Nucleus accumbens (tissue), 56 donors: ENCODE measurements around the gene CCDC154.
"Not testable (repeated sequence)": the region's sequence is repeated elsewhere in the genome, so short reads cannot be mapped to it uniquely, and the experiment has no call there.

Experiments
- DNase-seq, 56 donors: peaks; one replicate each; lab custom pipeline; 2025; lab: John Stamatoyannopoulos, UW

Gene CCDC154, protein sequence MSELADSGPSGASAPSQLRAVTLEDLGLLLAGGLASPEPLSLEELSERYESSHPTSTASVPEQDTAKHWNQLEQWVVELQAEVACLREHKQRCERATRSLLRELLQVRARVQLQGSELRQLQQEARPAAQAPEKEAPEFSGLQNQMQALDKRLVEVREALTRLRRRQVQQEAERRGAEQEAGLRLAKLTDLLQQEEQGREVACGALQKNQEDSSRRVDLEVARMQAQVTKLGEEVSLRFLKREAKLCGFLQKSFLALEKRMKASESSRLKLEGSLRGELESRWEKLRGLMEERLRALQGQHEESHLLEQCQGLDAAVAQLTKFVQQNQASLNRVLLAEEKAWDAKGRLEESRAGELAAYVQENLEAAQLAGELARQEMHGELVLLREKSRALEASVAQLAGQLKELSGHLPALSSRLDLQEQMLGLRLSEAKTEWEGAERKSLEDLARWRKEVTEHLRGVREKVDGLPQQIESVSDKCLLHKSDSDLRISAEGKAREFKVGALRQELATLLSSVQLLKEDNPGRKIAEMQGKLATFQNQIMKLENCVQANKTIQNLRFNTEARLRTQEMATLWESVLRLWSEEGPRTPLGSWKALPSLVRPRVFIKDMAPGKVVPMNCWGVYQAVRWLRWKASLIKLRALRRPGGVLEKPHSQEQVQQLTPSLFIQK

DNA sequence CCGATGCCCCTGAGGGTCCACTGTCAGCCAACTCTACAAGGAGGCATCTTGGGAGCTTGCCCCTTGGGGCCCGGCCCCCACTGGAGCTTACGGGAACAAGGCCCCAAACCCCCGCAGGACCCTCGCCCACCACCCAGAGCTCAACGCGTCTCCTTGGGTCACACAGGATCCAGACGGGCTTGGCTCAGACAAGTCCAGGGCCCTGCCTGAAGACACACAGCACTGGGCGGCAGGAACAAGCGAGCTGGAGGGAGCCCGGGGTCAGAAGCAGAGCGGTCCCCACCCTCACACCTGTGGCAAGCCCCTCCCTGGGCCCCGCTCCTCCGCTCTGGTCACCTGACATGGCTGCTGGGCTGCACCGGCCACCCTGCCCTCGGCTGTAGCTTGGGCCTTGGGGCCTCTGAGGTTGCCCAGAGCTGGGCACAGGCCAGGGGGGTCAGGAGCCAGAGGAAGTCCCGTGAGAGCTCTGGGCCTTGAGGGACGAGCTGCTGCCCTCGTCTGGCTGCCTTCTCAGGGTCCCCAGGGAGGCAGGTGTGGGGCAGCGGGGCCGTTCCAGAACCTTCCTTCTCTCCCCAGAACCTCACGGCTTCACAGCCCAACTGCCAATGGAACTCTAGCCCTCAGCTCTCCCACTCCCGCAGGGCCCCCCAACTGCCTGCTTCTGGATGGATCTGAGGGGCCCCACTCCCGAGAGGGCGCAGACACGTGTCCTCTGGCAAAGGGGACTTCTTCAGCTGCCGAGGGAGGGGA lies at the start of gene CCDC154:
Gene CCDC154, minus strand, starts transcription at position 577 of the 750 bp plus-strand sequence. Its CDS starts 234 bp downstream, at position 343.
- DNase-seq: no peak

DNA sequence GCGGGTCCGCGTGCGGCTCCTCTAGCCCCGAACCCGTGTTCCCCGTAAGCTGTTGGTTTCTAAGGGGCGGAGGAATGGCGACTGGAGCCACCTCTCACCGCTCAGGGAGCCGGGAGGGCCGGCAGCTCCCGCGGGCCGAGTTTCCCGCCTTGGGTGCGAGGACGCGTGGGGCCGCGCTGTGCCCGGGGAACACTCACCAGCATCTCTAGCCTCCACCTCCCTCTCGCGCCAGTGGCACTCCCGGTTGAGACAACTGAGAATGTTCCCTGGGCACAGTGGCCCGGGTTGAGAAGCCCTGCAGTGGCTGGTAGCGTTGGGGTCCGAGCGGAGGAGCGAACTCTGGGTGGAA lies 49.4 kb upstream of the CCDC154 start:
- peak in 1 of 56 donors; percentile 31 for DNase-seq

DNA sequence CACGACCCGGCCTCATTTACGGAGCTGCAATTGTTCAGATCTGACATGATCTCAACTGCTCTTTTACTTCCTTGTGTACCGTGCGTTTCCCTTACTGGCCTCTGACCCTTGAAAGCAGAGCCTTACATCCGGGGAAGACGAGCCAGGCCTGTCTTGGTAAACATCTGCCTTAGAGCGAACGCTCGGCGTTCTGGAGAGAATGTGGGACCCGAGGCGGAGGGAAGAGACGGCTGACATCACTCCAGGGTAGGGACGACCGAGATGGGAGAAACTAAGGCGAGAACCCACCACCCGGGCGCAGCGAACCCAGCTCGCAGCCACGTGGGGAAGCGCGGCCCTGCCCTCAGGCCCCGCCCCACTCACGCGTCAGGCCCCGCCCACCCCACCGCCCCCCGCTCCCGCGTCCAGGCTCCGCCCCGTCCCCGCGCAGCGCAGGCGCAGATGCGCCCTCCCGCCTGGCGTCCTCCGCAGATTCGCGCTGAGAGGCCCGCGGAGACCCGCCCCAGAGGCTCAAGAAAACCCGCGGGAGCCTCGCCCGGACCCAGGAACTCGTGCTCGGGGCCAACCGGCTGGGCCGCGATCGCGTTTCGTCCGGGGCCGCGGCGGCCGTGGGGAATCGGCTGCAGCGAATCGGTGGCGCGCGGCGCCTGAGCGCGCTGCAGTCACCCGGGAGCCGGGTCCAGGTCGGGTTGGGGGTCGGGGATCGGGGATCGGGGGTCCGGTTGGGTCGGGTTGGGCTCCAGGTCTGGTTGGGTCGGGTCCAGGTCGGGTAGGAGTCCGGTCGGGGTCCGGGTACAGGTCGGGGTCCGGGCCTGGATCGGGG lies 48.8 kb upstream of the CCDC154 start, which contains the start of gene TELO2:
Gene TELO2, plus strand, starts transcription at position 438 of the 823 bp plus-strand sequence. CDS start 922 bp downstream, outside the sequence.
- peak in 54 of 56 donors; percentile 25 to 93 (median 77) for DNase-seq

DNA sequence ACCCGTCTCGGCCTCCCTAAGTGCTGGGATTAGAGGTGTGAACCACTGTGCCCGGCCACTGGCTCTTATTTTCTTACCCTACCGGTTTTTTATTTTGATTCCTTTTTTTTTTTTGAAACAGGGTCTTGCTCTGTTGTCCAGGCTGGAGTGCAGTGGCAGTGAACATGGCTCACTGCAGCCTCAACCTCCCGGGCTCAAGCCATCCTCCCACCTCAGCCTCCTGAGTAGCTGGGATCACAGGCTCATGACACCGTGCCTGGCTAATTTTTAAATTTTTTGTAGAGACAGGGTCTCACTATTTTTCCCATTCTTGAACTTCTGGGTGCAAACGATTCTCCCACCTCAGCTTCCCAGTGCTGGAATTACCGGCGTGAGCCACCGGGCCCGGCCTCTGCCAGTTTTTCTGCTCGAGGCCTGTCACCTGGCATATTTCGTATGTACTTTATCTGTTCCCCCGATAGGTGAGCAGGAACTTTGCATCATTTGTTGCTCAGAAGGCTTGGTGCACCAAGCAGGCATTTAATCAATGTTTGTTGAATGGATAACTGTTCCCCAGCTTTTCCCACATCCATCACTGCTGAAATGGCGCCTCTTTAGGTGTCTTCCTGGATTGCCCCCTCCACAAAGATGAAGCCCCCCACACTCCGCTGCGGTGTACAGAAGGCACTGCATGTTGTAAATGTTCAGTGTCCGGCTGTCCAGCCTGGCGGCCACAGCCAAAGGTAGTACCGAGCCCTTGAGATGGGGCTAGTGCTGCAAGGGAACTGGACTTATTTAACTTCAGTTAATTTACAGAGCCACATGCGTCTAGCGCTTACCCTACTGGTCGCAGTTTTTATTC lies 47.9 kb upstream of the CCDC154 start:
- peak in 1 of 56 donors; percentile 30 for DNase-seq

DNA sequence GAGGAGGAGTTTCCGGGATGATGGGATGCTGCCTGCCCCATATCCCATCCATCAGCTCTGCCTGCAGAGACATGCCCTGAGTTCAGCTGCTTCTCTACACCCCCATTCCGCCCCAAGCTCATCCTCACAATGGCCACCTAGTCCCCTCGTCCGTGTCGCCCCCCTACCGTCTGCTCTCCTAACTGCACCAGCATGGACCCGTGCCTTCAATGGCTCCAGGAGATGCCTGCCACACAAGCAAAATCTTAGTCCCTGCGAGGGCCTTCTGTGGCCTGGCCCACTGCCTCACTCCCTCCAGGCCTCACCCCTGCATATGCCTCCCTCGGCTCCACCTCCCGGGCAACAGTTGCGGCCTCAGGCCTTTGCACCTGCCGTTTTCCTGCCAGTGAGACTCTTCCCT lies 47.0 kb upstream of the CCDC154 start:
- DNase-seq: no peak

DNA sequence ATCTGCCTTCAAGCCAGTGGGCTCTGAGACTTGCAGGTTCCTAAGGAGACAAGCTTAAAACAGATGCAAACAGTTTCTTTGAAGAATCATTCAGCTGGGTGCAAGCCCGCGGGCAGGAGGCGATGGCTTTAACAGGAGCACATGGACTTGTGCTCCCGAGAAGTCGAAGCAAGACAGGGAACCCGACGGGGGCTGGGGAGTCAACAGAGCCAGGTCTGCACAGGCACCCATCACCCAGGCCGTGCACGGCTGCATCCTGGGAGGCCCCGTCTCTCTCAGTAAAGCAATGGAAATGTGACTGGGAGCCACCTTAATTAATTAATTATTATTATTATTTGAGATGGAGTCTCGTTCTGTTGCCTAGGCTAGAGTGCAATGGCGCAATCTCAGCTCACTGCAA lies 44.7 kb upstream of the CCDC154 start:
- no peak for DNase-seq

DNA sequence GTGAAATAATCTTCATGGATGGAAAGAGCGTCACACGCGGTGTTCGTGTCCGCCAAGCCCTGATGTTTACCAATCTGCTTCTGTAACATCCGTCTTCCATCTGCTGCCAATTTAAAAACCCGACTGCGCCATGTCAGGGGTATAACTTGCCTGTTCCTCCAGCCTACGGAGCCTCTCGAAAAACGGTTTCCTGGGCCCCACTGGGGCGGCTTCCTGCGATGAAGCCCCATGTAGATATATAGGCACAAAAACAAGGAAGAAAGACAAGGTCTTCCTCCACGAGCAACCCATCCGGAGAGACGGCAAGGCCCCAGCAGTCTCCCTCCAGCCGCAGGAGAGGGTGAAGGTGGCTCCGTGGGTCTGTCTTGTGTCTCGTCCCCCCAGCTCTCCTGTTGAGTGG lies 44.3 kb upstream of the CCDC154 start, which contains the start of gene PTX4:
Gene PTX4, minus strand, starts transcription at position 326 of the 400 bp plus-strand sequence. Its CDS starts 35 bp downstream, at position 291.
- DNase-seq: no peak

DNA sequence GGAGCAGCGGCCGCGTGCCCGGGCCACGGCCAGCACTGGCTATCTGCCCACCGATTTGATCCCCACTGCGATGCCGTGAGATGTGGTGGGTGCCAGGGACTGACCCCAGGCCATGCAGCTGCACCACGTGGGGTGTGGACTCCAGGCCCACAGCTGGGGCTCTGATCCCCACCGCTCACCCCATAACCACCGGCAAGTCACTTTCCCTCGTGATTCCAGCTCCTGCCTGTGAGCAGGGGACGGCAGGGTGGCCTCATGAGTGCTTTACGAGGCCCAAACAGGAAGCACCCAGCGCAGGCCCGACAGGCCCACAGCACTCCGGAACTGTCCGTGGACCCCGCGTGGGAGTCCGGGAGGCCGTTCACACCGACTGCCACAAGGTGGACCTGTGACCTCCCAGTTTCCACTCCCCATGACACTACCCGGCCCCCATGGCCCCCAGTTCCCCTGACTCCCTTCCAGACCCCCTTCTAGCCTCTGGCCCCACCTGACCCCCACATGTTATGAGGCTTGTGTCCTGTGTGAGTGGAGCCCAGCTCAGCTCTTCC lies 43.8 kb upstream of the CCDC154 start:
- DNase-seq: no peak

DNA sequence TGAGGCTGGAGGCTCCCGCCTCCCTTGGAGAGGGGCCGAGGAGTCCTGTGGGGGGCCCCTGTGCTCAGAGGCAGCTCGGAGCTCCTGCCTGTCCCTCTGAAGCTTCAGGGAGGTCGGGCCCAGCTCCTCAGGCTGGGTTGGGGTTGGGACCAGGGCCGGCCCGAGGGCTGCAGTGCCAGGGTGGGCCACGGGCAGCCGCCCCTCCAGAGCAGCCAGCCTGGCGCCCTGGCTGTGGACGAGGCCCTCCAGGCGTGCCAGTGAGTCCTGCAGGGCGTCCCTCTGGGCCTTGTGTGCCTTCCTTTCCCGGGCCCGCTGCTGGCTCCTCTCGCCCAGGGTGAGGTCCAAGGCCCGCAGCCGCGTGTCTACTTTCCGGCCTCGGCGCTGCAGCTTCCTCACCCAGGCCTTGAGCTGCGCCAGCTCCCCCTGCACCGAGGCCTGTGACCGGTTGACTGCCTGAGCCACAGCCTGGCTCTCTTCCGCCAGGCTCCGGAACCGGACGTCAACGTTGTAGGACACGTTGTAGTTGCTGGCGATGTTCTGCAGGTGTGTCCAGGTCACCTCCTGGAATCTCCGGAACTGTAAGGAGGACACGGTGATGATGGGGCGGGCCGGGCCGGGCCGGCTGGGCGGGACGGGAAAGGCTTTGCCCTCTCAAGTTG lies 43.2 kb upstream of the CCDC154 start:
- DNase-seq: no peak

DNA sequence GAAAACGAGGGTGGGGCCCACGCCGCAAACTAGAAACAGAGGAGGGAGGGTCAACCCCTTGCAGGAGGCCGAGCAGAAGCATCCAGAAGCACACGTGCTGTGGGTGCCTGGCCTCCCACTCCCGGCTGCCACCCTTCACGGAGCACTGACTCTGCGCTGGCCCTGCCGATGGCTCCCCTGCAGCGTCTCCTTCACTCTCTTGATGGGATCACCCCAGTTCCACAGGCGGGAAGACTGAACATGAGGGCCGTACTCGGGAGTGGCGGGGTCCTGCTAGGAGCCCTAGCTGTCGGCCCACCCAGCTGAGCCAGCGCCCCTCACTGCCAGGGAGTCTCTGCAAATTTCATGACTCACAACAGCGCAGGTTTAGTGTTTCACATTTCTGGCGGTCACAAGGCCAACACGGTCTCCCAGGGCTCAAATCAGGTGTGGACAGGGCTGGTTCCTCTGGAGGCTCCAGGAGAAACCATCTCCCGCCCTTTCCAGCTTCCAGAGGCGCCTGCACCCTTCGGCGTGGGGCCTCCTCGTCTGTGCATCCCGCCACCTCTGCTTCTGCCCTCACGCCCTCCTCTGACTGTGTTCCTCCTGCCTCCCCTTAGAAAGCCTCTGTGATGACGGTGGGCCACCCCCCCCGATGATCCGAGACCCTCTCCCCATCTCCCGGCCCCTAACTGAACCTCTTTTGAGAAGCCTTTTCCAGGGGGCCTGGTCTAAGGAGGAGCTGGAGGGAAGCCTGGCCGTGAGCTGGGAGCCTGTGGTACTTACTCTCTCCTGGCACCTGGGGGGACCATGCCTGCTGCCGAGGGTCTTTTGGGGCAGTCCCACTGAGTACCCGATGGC lies 42.4 kb upstream of the CCDC154 start:
- no peak for DNase-seq

DNA sequence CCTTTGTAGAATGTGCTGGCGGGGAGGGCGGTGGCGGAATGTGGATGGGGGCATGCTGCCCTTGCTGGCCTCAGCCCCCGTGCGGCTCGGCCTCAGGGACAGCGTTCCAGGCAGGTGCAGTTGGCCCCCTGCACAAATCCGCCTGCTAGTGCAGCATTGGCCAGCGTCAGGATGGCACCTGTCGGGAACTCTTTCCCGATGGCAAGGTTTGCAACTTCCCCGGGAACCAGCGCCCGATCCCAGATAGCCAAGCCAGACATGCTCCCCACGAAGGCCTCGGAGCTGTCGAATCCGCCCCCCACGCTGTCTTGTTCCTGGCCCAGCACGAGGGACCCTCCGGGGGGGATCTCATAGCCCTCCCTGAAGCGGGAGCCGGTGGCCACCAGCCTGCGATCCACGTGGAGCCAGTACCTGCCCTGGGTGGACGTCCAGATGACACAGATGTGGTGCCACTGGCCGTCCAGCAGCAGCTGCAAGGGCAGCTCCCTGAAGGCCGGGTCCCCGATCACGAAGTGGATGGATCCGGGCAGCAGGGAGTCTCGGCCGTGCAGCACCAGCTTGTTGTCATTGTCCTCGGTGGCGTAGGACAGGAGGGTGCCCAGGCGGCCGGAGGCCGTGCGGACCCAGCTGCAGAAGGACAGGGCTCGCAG lies 41.6 kb upstream of the CCDC154 start:
- no peak for DNase-seq

DNA sequence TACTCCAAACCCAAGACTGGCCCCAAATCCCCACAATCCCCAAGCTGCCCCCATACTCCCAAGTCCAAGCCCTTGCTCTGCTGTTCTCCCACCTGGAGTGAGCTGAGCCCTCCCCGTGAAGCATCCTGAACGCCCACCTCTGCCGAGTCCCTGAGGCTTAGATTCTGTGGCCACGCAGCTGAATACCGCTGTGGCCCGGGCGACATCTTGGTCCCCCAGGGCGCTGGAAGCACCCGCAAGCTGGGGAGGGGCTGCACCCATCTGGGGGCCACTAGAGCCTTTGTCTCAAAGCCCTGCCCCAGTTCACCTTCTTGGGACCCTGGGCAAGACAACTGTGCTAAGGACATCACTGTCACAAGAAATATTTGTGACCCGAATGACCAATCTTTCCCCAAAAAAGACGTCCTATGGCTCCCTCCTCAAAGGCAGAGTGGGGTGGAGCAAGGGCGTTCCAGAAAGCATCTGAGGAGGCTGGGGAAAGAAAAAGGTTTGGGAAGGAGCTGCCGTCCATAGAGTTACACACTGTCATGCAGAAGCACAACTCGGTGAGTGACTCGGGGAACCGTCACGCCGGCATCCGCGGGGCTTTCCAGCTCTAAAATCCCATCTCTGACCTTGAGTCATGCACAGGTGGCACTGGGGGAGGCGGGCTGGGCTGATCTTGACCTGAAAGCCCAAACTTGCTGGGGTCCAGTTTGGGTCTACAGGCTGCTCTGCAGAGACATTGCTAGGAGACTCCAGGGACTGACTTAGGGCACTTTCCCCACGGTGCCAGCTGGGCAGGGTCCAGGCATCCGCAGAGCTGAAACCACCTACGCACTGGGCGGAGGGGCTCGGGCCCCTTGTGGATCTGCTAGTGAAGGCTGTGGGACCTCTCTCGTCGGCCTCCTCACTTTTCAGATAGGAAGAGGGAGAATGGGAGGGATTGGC lies 37.8 kb upstream of the CCDC154 start:
- no peak for DNase-seq

DNA sequence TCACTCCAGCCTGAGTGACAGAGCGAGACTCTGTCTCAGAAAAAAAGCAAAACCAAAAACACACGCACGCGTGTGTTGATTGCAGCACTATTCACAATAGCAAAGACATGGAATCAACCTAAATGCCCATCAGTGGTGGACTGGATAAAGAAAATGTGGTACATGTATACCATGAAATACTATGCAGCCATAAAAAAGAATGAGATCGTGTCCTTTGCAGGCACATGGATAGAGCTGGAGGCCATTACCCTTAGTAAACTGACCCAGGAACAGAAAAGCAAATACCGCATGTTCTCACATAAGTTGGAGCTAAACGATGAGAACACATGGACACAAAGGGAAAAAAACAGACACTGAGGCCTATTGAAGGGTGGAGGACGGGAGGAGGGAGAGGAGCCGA lies 34.6 kb upstream of the CCDC154 start:
- not testable (repeated sequence) for DNase-seq

DNA sequence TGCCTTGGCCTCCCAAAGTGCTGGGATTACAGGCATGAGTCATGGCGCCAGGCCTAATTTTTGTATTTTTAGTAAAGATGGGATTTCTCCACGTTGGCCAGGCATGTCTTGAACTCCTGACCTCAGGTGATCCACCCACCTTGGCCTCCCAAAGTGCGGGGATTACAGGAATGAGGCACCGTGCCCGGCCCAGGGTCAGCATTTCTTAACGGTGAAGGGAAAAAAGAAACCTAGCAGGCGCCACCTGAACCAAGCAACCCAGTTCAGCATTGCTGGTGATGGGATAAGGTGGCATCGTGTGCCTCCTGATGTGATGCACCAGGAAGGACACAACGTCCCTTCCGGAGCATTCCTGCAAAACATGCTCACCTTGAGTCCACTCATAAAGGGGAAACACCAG lies 32.7 kb upstream of the CCDC154 start:
- no peak for DNase-seq

DNA sequence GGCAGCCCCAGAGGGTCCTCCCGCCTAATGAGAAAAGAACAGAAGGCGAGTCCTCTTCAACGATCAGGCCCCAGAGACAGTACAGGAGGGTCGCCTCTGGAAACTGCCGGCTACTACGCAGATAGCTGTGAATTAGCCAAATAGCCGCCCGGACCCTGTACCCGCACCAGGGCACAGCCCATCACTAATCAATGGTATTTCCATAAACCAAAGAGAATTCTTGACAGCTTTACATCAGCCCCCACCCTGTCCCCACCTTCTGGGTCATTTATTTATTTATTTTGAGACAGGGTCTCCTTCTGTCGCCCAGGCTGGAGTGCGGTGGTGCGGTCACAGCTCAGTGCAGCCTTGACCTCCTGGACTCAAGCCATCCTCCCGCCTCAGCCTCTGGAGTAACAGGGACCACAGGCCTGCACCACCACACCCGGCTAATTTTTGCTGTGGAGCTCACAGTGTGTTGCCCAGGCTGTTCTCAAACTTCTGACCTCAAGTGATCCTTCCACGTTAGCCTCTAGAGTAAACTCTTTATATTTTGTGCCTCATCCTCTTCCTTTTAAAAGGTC lies 31.3 kb upstream of the CCDC154 start:
- no peak for DNase-seq
